Neuronal stem cell (in vitro differentiated cells): ENCODE results near the gene ABLIM1.

Experiments
- DNase-seq: peaks from one replicate; pipeline ENCODE4 v3.0.0-alpha.2; 2013; ENCODE audit warnings: low spot score
- H2AFZ ChIP-seq: one replicate; pipeline ENCODE4 v1.6.1; 2013; ENCODE audit warnings: mild to moderate bottlenecking, low read length, inconsistent platforms
- H2AK5ac ChIP-seq: 2 replicates; pipeline ENCODE4 v1.6.1; 2013; ENCODE audit warnings: low read depth, mild to moderate bottlenecking, inconsistent platforms, low read length, moderate library complexity, mixed read lengths
- H2BK120ac ChIP-seq: 2 replicates; pipeline ENCODE4 v1.6.1; 2013; ENCODE audit warnings: low read depth, mild to moderate bottlenecking, inconsistent platforms, low read length, moderate library complexity, mixed read lengths
- H2BK12ac ChIP-seq: one replicate; pipeline ENCODE4 v1.6.1; 2013; ENCODE audit warnings: low read length, inconsistent platforms
- H2BK15ac ChIP-seq: 2 replicates; pipeline ENCODE4 v1.6.1; 2013; ENCODE audit warnings: mild to moderate bottlenecking, low read length, inconsistent platforms, mixed read lengths
- H2BK5ac ChIP-seq: one replicate; pipeline ENCODE4 v1.6.1; 2013; ENCODE audit warnings: inconsistent platforms, mild to moderate bottlenecking, low read length, moderate library complexity
- H3K14ac ChIP-seq: one replicate; pipeline ENCODE4 v1.6.1; 2013; ENCODE audit warnings: low read length, inconsistent platforms
- H3K18ac ChIP-seq: 2 replicates; pipeline ENCODE4 v1.6.1; 2013; ENCODE audit warnings: low read length, inconsistent platforms
- H3K23ac ChIP-seq: 2 replicates; pipeline ENCODE4 v1.6.1; 2013; ENCODE audit warnings: low read depth, mild to moderate bottlenecking, mixed read lengths, low read length, inconsistent platforms; ENCODE audit not compliant: poor library complexity
- H3K27ac ChIP-seq: replicated peaks from 3 replicates; pipeline ENCODE4 v1.5.1; 2013; ENCODE audit warnings: low read length, inconsistent platforms
- H3K27me3 ChIP-seq, 3 experiments: 2 replicates each; pipeline ENCODE4 v1.6.1; 2013; ENCODE audit warnings: low read length in 3 of 3, mild to moderate bottlenecking in 2 of 3, inconsistent platforms in 1 of 3, low read depth in 1 of 3, mixed read lengths in 1 of 3, moderate library complexity in 1 of 3; ENCODE audit not compliant: control insufficient read depth in 3 of 3, insufficient read depth in 3 of 3
- H3K36me3 ChIP-seq, 2 donors: replicated peaks in 1 of 2; 2 replicates each; pipeline ENCODE4 v1.6.1; 2013; ENCODE audit warnings: low read length in 2 of 2; ENCODE audit not compliant: control insufficient read depth in 2 of 2, insufficient read depth in 2 of 2
- H3K4ac ChIP-seq: 2 replicates; pipeline ENCODE4 v1.6.1; 2013; ENCODE audit warnings: inconsistent platforms, mild to moderate bottlenecking, low read length, moderate library complexity
- H3K4me1 ChIP-seq, 2 donors: 1 replicate in 1 of 2; 2 replicates in 1 of 2; pipeline ENCODE4 v1.6.1; 2013; ENCODE audit warnings: low read length in 2 of 2, low read depth in 1 of 2; ENCODE audit not compliant: control insufficient read depth in 2 of 2, insufficient read depth in 1 of 2
- H3K4me2 ChIP-seq: one replicate; pipeline ENCODE4 v1.6.1; 2013; ENCODE audit warnings: mild to moderate bottlenecking, low read length, inconsistent platforms; ENCODE audit not compliant: insufficient read depth, poor library complexity, severe bottlenecking
- H3K4me3 ChIP-seq, 2 donors: 2 replicates each; pipeline ENCODE4 v1.5.1; 2013; ENCODE audit warnings: low read length in 2 of 2, mild to moderate bottlenecking in 2 of 2, inconsistent platforms in 1 of 2, moderate library complexity in 1 of 2
- H3K79me1 ChIP-seq: one replicate; pipeline ENCODE4 v1.6.1; 2013; ENCODE audit warnings: low read depth, mild to moderate bottlenecking, inconsistent platforms, low read length, moderate library complexity
- H3K9ac ChIP-seq: one replicate; pipeline ENCODE4 v1.6.1; 2013; ENCODE audit warnings: mild to moderate bottlenecking, low read depth, low read length, inconsistent platforms; ENCODE audit not compliant: poor library complexity
- H3K9me3 ChIP-seq, 2 donors: replicated peaks in 1 of 2; 2 replicates each; pipeline versions ENCODE3 to v1.6.1; 2013; ENCODE audit warnings: low read length in 2 of 2, mild to moderate bottlenecking in 2 of 2, inconsistent platforms in 1 of 2, low read depth in 1 of 2, mixed read lengths in 1 of 2, moderate library complexity in 1 of 2; ENCODE audit not compliant: control insufficient read depth in 2 of 2, insufficient read depth in 1 of 2
- H4K8ac ChIP-seq: one replicate; pipeline ENCODE4 v1.6.1; 2013; ENCODE audit warnings: low read depth, mild to moderate bottlenecking, inconsistent platforms, low read length, moderate library complexity
- H4K91ac ChIP-seq: one replicate; pipeline ENCODE4 v1.6.1; 2013; ENCODE audit warnings: low read length, low read depth, mild to moderate bottlenecking, inconsistent platforms; ENCODE audit not compliant: poor library complexity
- whole genome bisulfite sequencing, 2 donors: extraction: QIAGEN DNeasy Blood & Tissue Kit; methylation state at CpG; one replicate each; pipeline ENCODE4 v1.1.7; 2013; ENCODE audit warnings: missing lambda C conversion rate in 2 of 2, mixed read lengths in 1 of 2; ENCODE audit not compliant: insufficient read length in 2 of 2, insufficient replicate concordance in 1 of 2; ENCODE audit errors: extremely low coverage in 2 of 2; 5-methylcytosine and 5-hydroxymethylcytosine counted together

Gene ABLIM1

GRCh38 chr10:114576132-114576487 is 82.0 kb downstream of the ABLIM1 start:
- H3K4ac ChIP-seq, result no peak overlapping the region
- H3K27me3 ChIP-seq, result no peaks in the 10 kb centered on the region
- no peaks in the 10 kb centered on the region for H3K36me3 ChIP-seq
- DNase-seq, result no peak
- no peaks in the 10 kb centered on the region for H3K4me1 ChIP-seq
- H3K79me1 ChIP-seq, result no peaks in the 10 kb centered on the region
- H4K91ac ChIP-seq, result no peak overlapping the region
- no peak overlapping the region for H3K27ac ChIP-seq
- H2AK5ac ChIP-seq, result no peak overlapping the region
- no peak overlapping the region for H4K8ac ChIP-seq
- no peak overlapping the region for H3K4me2 ChIP-seq
- no peak overlapping the region for H2BK120ac ChIP-seq
- H2BK15ac ChIP-seq, result no peak overlapping the region
- no peak overlapping the region for H3K9ac ChIP-seq
- H3K18ac ChIP-seq, result no peak overlapping the region
- no peak overlapping the region for H2AFZ ChIP-seq
- H3K9me3 ChIP-seq, result no peaks in the 10 kb centered on the region
- no peak overlapping the region for H3K4me3 ChIP-seq
- no peak overlapping the region for H2BK12ac ChIP-seq
- no peak overlapping the region for H3K23ac ChIP-seq
- no CpG with 5 or more reads among the region's 2 CpGs for WGBS, 2 donors
- no peak overlapping the region for H2BK5ac ChIP-seq
- H3K14ac ChIP-seq, result no peak overlapping the region

GRCh38 chr10:114575417-114576131 is 82.5 kb downstream of the ABLIM1 start:
- no peaks in the 10 kb centered on the region for H3K9me3 ChIP-seq
- H3K27me3 ChIP-seq, result no peaks in the 10 kb centered on the region
- H2AK5ac ChIP-seq, result no peak overlapping the region
- H2AFZ ChIP-seq, result no peak overlapping the region
- no peak overlapping the region for H3K4me2 ChIP-seq
- H3K14ac ChIP-seq, result no peak overlapping the region
- no peak overlapping the region for H3K9ac ChIP-seq
- H2BK12ac ChIP-seq, result no peak overlapping the region
- no peak overlapping the region for H3K18ac ChIP-seq
- H2BK15ac ChIP-seq, result no peak overlapping the region
- no peak for DNase-seq
- no peaks in the 10 kb centered on the region for H3K36me3 ChIP-seq
- no peak overlapping the region for H3K27ac ChIP-seq
- no peaks in the 10 kb centered on the region for H3K79me1 ChIP-seq
- no peak overlapping the region for H4K8ac ChIP-seq
- H4K91ac ChIP-seq, result no peak overlapping the region
- H3K4me1 ChIP-seq, result no peaks in the 10 kb centered on the region
- no peak overlapping the region for H3K23ac ChIP-seq
- H3K4me3 ChIP-seq, result no peak overlapping the region
- no CpG with 5 or more reads among the region's 9 CpGs for WGBS, 2 donors
- no peak overlapping the region for H2BK120ac ChIP-seq
- H3K4ac ChIP-seq, result no peak overlapping the region
- H2BK5ac ChIP-seq, result no peak overlapping the region

- Histone ChIP-seq H3K9ac (no peak overlapping the region), H2AK5ac (no peak overlapping the region), H2AFZ (no peak overlapping the region), H3K4ac (no peak overlapping the region), H3K27ac (no peak overlapping the region), H3K4me3 (no peak overlapping the region), H2BK5ac (no peak overlapping the region), H2BK15ac (no peak overlapping the region), H3K27me3 (no peaks in the 10 kb centered on the region), H4K91ac (no peak overlapping the region), H3K79me1 (no peaks in the 10 kb centered on the region), H3K18ac (no peak overlapping the region), H3K4me2 (no peak overlapping the region), H3K4me1 (no peaks in the 10 kb centered on the region), H2BK12ac (no peak overlapping the region), H4K8ac (no peak overlapping the region), H2BK120ac (no peak overlapping the region), H3K9me3 (no peaks in the 10 kb centered on the region), H3K36me3 (no peaks in the 10 kb centered on the region), H3K14ac (no peak overlapping the region), H3K23ac (no peak overlapping the region)
- WGBS, 2 donors, result no CpG with 5 or more reads among the region's 6 CpGs
- no peak for DNase-seq
Measured at GRCh38 chr10:114573330-114574045, 84.6 kb downstream of the ABLIM1 start.

- H3K36me3 ChIP-seq, result no peaks in the 10 kb centered on the region
- WGBS, 2 donors, result no CpG with 5 or more reads among the region's 12 CpGs
Measured at GRCh38 chr10:114571316-114571999, 86.6 kb downstream of the ABLIM1 start.

More at GRCh38 chr10:114571316-114571999, 86.6 kb downstream of the ABLIM1 start:
- no peak overlapping the region for H2BK12ac ChIP-seq
- no peak overlapping the region for H2AFZ ChIP-seq
- H3K4ac ChIP-seq, result no peak overlapping the region
- no peaks in the 10 kb centered on the region for H3K4me1 ChIP-seq
- DNase-seq, result no peak
- no peak overlapping the region for H3K23ac ChIP-seq
- no peak overlapping the region for H3K14ac ChIP-seq
- H2AK5ac ChIP-seq, result no peak overlapping the region
- no peak overlapping the region for H4K91ac ChIP-seq
- no peak overlapping the region for H3K18ac ChIP-seq
- H3K27ac ChIP-seq, result no peak overlapping the region
- H3K4me3 ChIP-seq, result no peak overlapping the region
- H3K4me2 ChIP-seq, result no peak overlapping the region
- no peak overlapping the region for H2BK120ac ChIP-seq
- no peak overlapping the region for H2BK5ac ChIP-seq
- no peak overlapping the region for H4K8ac ChIP-seq
- no peaks in the 10 kb centered on the region for H3K27me3 ChIP-seq
- no peak overlapping the region for H2BK15ac ChIP-seq
- no peak overlapping the region for H3K9ac ChIP-seq
- no peaks in the 10 kb centered on the region for H3K79me1 ChIP-seq
- no peaks in the 10 kb centered on the region for H3K9me3 ChIP-seq
